ENCODE data around the gene KLK6.

DNA sequence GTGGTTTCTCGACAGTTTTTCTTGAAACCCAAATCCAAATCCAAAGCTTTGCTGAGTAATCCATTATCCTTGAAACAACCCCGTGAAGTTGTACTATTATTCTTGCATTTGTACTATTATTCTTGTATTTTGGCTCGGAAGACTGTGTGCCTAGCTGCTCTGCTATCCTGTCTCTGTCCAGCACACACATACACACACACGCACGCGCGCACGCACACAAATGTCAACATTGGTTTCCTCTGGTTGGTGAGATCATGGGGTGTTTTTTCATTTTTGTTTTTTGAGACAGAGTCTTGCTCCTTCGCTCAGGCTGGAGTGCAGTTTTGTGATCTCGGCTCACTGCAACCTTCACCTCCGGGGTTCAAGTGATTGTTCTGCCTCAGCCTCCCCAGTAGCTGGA lies 43.2 kb downstream of the KLK6 start:
- TF ChIP-seq BHLHE40 (IDR thresholded peaks at IDR 0.05; ENCODE audit: low read depth, low read length): no peak
- no peak for TF ChIP-seq CBX2 (IDR thresholded peaks at IDR 0.05; ENCODE audit: borderline replicate concordance, low read depth)
- no peak for TF ChIP-seq ZFP36 (IDR thresholded peaks at IDR 0.05; ENCODE audit: borderline replicate concordance, partially characterized antibody)
- TF ChIP-seq, protein P1, sequence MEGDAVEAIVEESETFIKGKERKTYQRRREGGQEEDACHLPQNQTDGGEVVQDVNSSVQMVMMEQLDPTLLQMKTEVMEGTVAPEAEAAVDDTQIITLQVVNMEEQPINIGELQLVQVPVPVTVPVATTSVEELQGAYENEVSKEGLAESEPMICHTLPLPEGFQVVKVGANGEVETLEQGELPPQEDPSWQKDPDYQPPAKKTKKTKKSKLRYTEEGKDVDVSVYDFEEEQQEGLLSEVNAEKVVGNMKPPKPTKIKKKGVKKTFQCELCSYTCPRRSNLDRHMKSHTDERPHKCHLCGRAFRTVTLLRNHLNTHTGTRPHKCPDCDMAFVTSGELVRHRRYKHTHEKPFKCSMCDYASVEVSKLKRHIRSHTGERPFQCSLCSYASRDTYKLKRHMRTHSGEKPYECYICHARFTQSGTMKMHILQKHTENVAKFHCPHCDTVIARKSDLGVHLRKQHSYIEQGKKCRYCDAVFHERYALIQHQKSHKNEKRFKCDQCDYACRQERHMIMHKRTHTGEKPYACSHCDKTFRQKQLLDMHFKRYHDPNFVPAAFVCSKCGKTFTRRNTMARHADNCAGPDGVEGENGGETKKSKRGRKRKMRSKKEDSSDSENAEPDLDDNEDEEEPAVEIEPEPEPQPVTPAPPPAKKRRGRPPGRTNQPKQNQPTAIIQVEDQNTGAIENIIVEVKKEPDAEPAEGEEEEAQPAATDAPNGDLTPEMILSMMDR (IDR thresholded peaks at IDR 0.05): no peak
- no peak for TF ChIP-seq EHF (CRISPR knock-in tag; IDR thresholded peaks at IDR 0.05)
